GM12878 (cell line): Measurements from ENCODE around the gene RUFY2. TPM values are rescaled to one million over a fixed set of nuclear protein-coding genes. Genes with fewer than 3 reads are reported as not detected.
A peak's percentile ranks its signal among the peaks of the same experiment; 100 is the strongest.

Experiments used
- ATAC-seq: fragments of 200-7000 bp; cut with Tn5 transposase; 3 replicates; pipeline ENCODE4 v1.9.1; 2020; ENCODE audit warnings: mild to moderate bottlenecking, moderate library complexity
- BruUV-seq: library from RNA; stranded (reverse); fragments of 400-500 nt; replicated peaks from 2 replicates; lab custom pipeline; 2021; lab: Mats Ljungman, UMichigan
- CTCF ChIA-PET: fragments of 300-600 bp; sonication (Branson Sonifier 250); formaldehyde crosslinking; extraction: SDS; loops from one replicate; lab custom pipeline; 2021; ENCODE audit warnings: inconsistent platforms; lab: Yijun Ruan, JAX
- POLR2A ChIA-PET: fragments of 350-600 bp; formaldehyde crosslinking; extraction: SDS; loops from one replicate; lab custom pipeline; 2021; ENCODE audit warnings: inconsistent platforms; lab: Charles Lee
- RAD21 ChIA-PET: fragments of 300-600 bp; sonication (Branson Sonifier 250); formaldehyde crosslinking; loops from one replicate; lab custom pipeline; 2023; ENCODE audit warnings: antibody characterized with exemption; ENCODE audit not compliant: unreplicated experiment; lab: Charles Lee
- SMC1A ChIA-PET: fragments of 300-600 bp; sonication (Branson Sonifier 250); formaldehyde crosslinking; loops from one replicate; lab custom pipeline; 2023; ENCODE audit not compliant: unreplicated experiment, uncharacterized antibody; lab: Charles Lee
- DNase-seq: peaks from one replicate; pipeline ENCODE4 v3.0.0-alpha.2; 2011; ENCODE audit warnings: low read depth, low spot score
- FAIRE-seq: peaks from 3 replicates; lab custom pipeline; 2011; peaks lifted over from hg19 to GRCh38; lab: Jason Lieb, UNC
- H2AFZ ChIP-seq: 2 replicates; pipeline ENCODE4 v1.6.0; 2011; ENCODE audit warnings: low read depth, low read length, control low read depth; ENCODE audit not compliant: control insufficient read depth
- H3K27ac ChIP-seq: 2 replicates; pipeline ENCODE4 v1.5.1; 2011; ENCODE audit warnings: control low read depth; ENCODE audit not compliant: control insufficient read depth, insufficient read depth
- H3K27me3 ChIP-seq, 2 experiments: replicated peaks in 1 of 2; 2 replicates each; pipeline versions ENCODE4 v1.6.0 to v1.6.1; 2011; ENCODE audit warnings: low read length in 1 of 2; ENCODE audit not compliant: control insufficient read depth in 2 of 2, insufficient read depth in 2 of 2
- H3K36me3 ChIP-seq, 2 experiments: 2 replicates each; pipeline ENCODE4 v1.5.1; 2011; ENCODE audit warnings: low read length in 1 of 2; ENCODE audit not compliant: control insufficient read depth in 2 of 2, insufficient read depth in 2 of 2
- H3K4me1 ChIP-seq: 2 replicates; pipeline ENCODE4 v1.6.1; 2011; ENCODE audit warnings: mild to moderate bottlenecking, low read length, moderate library complexity, mixed read lengths; ENCODE audit not compliant: control insufficient read depth, insufficient read depth
- H3K4me2 ChIP-seq: 2 replicates; pipeline ENCODE4 v1.6.0; 2011; ENCODE audit warnings: control low read depth; ENCODE audit not compliant: control insufficient read depth, insufficient read depth
- H3K4me3 ChIP-seq: fragments of 200-600 bp; sonication (generic); 2 replicates; pipeline ENCODE4 v1.5.1; 2016
- H3K79me2 ChIP-seq: 2 replicates; pipeline ENCODE4 v1.6.0; 2011; ENCODE audit warnings: low read length; ENCODE audit not compliant: control insufficient read depth, insufficient read depth
- H3K9ac ChIP-seq: 2 replicates; pipeline ENCODE4 v1.8.0; 2011; ENCODE audit warnings: low read length, control low read depth, mixed read lengths; ENCODE audit not compliant: control insufficient read depth, insufficient read depth
- H3K9me3 ChIP-seq: replicated peaks from 3 replicates; pipeline ENCODE4 v1.5.1; 2011; ENCODE audit warnings: mild to moderate bottlenecking, low read length; ENCODE audit not compliant: control insufficient read depth, insufficient read depth
- H4K20me1 ChIP-seq: 2 replicates; pipeline ENCODE4 v1.6.0; 2011; ENCODE audit not compliant: control insufficient read depth, insufficient read depth
- BCLAF1 ChIP-seq: fragments of 450-650 bp; IDR thresholded peaks from 2 replicates; pipeline ENCODE4 v1.6.1; 2017; ENCODE audit warnings: antibody characterized with exemption, mild to moderate bottlenecking, moderate library complexity
- CHD1 ChIP-seq: IDR thresholded peaks from 2 replicates; pipeline ENCODE4 v1.6.1; 2012; ENCODE audit warnings: low read depth, low read length, improper control_type of control experiment
- FOXK2 ChIP-seq: fragments of 450-650 bp; IDR thresholded peaks from 2 replicates; pipeline ENCODE4 v1.6.1; 2017; ENCODE audit warnings: mild to moderate bottlenecking, moderate library complexity
- HDAC2 ChIP-seq: fragments of 200-600 bp; sonication (generic); IDR thresholded peaks from 2 replicates; pipeline ENCODE4 v1.6.1; 2017
- NFXL1 ChIP-seq: fragments of 450-650 bp; IDR thresholded peaks from 2 replicates; pipeline ENCODE4 v1.6.1; 2017; ENCODE audit warnings: antibody characterized with exemption, mild to moderate bottlenecking, borderline replicate concordance
- NR2C1 ChIP-seq: fragments of 450-650 bp; IDR thresholded peaks from 2 replicates; pipeline ENCODE4 v1.6.1; 2017; ENCODE audit warnings: antibody characterized with exemption, mild to moderate bottlenecking, moderate library complexity
- POLR2AphosphoS2 ChIP-seq: IDR thresholded peaks from 2 replicates; pipeline ENCODE4 v1.6.1; 2011; ENCODE audit warnings: low read depth, mild to moderate bottlenecking, low read length, improper control_type of control experiment, moderate library complexity
- POU2F2 ChIP-seq: IDR thresholded peaks from 3 replicates; pipeline ENCODE4 v1.6.1; 2011; ENCODE audit warnings: low read depth, mild to moderate bottlenecking, low read length, borderline replicate concordance
- RCOR1 ChIP-seq: conservative IDR thresholded peaks from 2 replicates; pipeline ENCODE4 v1.6.1; 2012; ENCODE audit warnings: low read depth, low read length, improper control_type of control experiment
- SMAD5 ChIP-seq: IDR thresholded peaks from 2 replicates; pipeline ENCODE4 v1.6.1; 2016; ENCODE audit warnings: antibody characterized with exemption, low read depth
- SP1 ChIP-seq: IDR thresholded peaks from one replicate; pipeline ENCODE4 v1.6.1; 2011; ENCODE audit warnings: low read depth, low read length
- SPI1 ChIP-seq: IDR thresholded peaks from 2 replicates; pipeline ENCODE4 v1.6.1; 2011; ENCODE audit warnings: low read depth, mild to moderate bottlenecking, low read length, moderate library complexity, borderline replicate concordance; ENCODE audit not compliant: insufficient read depth
- SREBF1 ChIP-seq: IDR thresholded peaks from 2 replicates; pipeline ENCODE4 v1.6.1; 2012; ENCODE audit warnings: mild to moderate bottlenecking, low read length
- SRF ChIP-seq, 2 experiments: IDR thresholded peaks; 2 replicates each; pipeline ENCODE4 v1.6.1; 2011; ENCODE audit warnings: low read depth in 2 of 2, low read length in 2 of 2, mild to moderate bottlenecking in 1 of 2, moderate library complexity in 1 of 2
- STAT1 ChIP-seq: fragments of 450-650 bp; conservative IDR thresholded peaks from 2 replicates; pipeline ENCODE4 v1.6.1; 2014; ENCODE audit warnings: antibody characterized with exemption, mild to moderate bottlenecking
- TCF7 ChIP-seq: IDR thresholded peaks from 2 replicates; pipeline ENCODE4 v1.6.1; 2014; ENCODE audit warnings: antibody characterized with exemption, borderline replicate concordance
- ZNF24 ChIP-seq: fragments of 450-650 bp; IDR thresholded peaks from 2 replicates; pipeline ENCODE4 v1.6.1; 2017; ENCODE audit warnings: antibody characterized with exemption, mild to moderate bottlenecking
- ZNF622 ChIP-seq: fragments of 450-650 bp; IDR thresholded peaks from 2 replicates; pipeline ENCODE4 v1.6.1; 2017; ENCODE audit warnings: mild to moderate bottlenecking, inconsistent platforms
- WGBS: methylation state at CpG from one replicate; pipeline ENCODE4 v1.1.6; 2016; ENCODE audit warnings: low lambda C conversion rate; ENCODE audit not compliant: insufficient replicate concordance, insufficient coverage; ENCODE audit errors: missing lambda C conversion rate; 5-methylcytosine and 5-hydroxymethylcytosine counted together
- in situ Hi-C: fragments of 300-500 bp; cut with MboI; formaldehyde crosslinking; loops from 9 replicates; pipeline ENCODE4 v1.14.3; 2018; ENCODE audit warnings: mixed read lengths
- intact Hi-C: fragments of 100-400 bp; cut with micrococcal nuclease; formaldehyde crosslinking; loops from one replicate; pipeline ENCODE4 v1.14.2; 2022; ENCODE audit not compliant: unreplicated experiment
- polyA plus RNA-seq, 11 experiments: library from polyadenylated mRNA; depleted of rRNA in 4 of 11; unstranded in 6 of 11; stranded (reverse) in 5 of 11; fragments of >200 nt; fragmentation: Nextera tagmentation in 4 of 11; fragmentation: Illumina TruSeq in 1 of 11; extraction: Ambion mirVana in 4 of 11; extraction: Trizol in 1 of 11; gene quantifications; 1 replicate in 1 of 11; 2 replicates in 10 of 11; pipeline versions ENCODE4 v1.2.1 to v1.2.3, GENCODE V29; 2011 to 2016; ENCODE audit warnings: inconsistent platforms in 2 of 11, missing spikeins in 2 of 11, low read depth in 1 of 11
- total RNA-seq, 4 experiments: library from RNA; depleted of rRNA in 3 of 4; stranded (reverse); fragments of >200 nt in 3 of 4; fragmentation: Illumina TruSeq in 1 of 4; extraction: Trizol in 1 of 4; gene quantifications; 2 replicates each; pipeline versions ENCODE4 v1.2.1 to v1.2.3, GENCODE V29; 2013 to 2021

The RUFY2 gene
- total and polyA plus RNA-seq, 10 of the 15 experiments (the other 5 are each of a cell fraction or from before 2014, with no cell fraction given): 1.7 to 8.4 (median 5.8) TPM

DNA sequence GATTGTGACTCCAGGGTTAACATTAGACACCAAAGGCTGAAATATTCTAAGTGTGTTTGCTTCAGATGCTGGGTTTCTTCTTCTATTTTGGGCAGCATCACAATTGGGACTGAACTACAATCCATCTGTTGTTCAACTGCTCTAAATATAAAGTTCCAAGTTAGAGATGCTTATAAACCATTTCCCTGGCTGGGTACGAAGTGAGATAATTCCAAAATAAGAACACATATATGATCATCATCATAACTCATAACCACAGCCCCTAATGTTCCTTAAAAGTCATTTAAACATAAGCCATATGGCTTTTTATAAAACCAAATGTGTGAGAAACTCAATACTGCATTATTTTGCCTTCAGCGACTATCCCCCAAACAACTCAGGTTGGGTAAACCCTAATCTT lies 35.9 kb upstream of the RUFY2 start:
- intact Hi-C loops: no loop called here
- no peak for DNase-seq
- ChIA-PET SMC1A (no interaction called here), CTCF (no interaction called here), RAD21 (no interaction called here), POLR2A (no interaction called here)
- H3K36me3 ChIP-seq: no peaks in the 10 kb centered on the region; a peak in 1 of 4 replicates
- no peak for FAIRE-seq
- no peak overlapping the region for H3K4me3 ChIP-seq
- H2AFZ ChIP-seq: no peak overlapping the region
- H3K79me2 ChIP-seq: no peaks in the 10 kb centered on the region
- ATAC-seq: no peak
- TF ChIP-seq SREBF1: no peak
- TF ChIP-seq RCOR1: no peak
- no peak for TF ChIP-seq NFXL1
- no peak for TF ChIP-seq ZNF622
- no peak for TF ChIP-seq SMAD5
- TF ChIP-seq STAT1: no peak
- TF ChIP-seq FOXK2: no peak
- TF ChIP-seq ZNF24: no peak
- TF ChIP-seq SP1: no peak
- no peak for TF ChIP-seq POLR2AphosphoS2
- no peak for TF ChIP-seq TCF7
- H3K27me3 ChIP-seq: no peaks in the 10 kb centered on the region
- in situ Hi-C loops: no loop called here
- H3K4me2 ChIP-seq: no peak overlapping the region
- H3K9me3 ChIP-seq: no peaks in the 10 kb centered on the region
- WGBS: 100% methylated on average over 2 of the region's 2 CpGs
- H4K20me1 ChIP-seq: no peaks in the 10 kb centered on the region
- no peak overlapping the region for H3K27ac ChIP-seq
- BruUV-seq: TSS peak; percentile 45
- H3K9ac ChIP-seq: no peak overlapping the region
- no peaks in the 10 kb centered on the region for H3K4me1 ChIP-seq

DNA sequence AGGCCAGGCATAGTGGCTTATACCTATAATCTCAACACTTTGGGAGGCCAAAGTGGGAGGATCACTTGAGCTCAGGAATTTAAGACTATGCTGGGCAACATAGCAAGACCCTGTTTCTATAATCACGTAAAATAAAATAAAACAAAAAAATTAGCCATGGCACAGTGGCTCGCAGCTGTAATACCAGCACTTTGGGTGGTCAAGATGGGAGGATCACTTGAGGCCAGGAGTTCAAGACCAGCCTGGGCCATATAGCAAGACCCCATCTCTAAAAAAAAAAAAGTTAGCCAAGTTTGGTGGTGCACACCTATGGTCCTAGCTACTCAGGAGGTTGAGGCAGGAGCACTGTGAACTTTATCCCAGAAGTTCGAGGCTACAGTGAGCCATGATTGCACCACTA lies 33.8 kb upstream of the RUFY2 start:
- H3K9ac ChIP-seq: no peak overlapping the region
- no peak overlapping the region for H3K4me3 ChIP-seq
- H3K79me2 ChIP-seq: no peaks in the 10 kb centered on the region
- intact Hi-C loops: no loop called here
- H4K20me1 ChIP-seq: no peaks in the 10 kb centered on the region
- H3K4me1 ChIP-seq: no peaks in the 10 kb centered on the region
- no peak overlapping the region for H2AFZ ChIP-seq
- WGBS: 97% methylated on average over 3 of the region's 3 CpGs
- H3K27me3 ChIP-seq: no peaks in the 10 kb centered on the region
- in situ Hi-C loops: no loop called here
- FAIRE-seq (no peak), DNase-seq (no peak), ATAC-seq (no peak)
- POLR2A ChIA-PET: no interaction called here
- CTCF ChIA-PET: interaction anchor here (0.7 kb wide), 1 partner anchor 37 kb away, joined by 3 read pairs; no protein-coding TSS in a partner anchor
- no peak overlapping the region for H3K4me2 ChIP-seq
- no TSS peak for BruUV-seq
- H3K36me3 ChIP-seq: peaks cover 0 to 2% of the 10 kb centered on the region in 2 experiments; a peak in 2 of 4 replicates
- H3K27ac ChIP-seq: no peak overlapping the region
- SMC1A ChIA-PET: interaction anchor here (1.7 kb wide), 1 partner anchor 10 kb away, joined by 3 read pairs; no protein-coding TSS in a partner anchor
- RAD21 ChIA-PET: no interaction called here
- H3K9me3 ChIP-seq: no peaks in the 10 kb centered on the region
- TF ChIP-seq BCLAF1: no peak
- TF ChIP-seq SRF (IDR thresholded peaks at IDR 0.05; ENCODE audit: low read depth in 2 of 2, low read length in 2 of 2): no peak
- no peak for TF ChIP-seq SPI1
- TF ChIP-seq NR2C1: no peak
- no peak for TF ChIP-seq CHD1
- no peak for TF ChIP-seq POU2F2
- no peak for TF ChIP-seq HDAC2
